ENCODE results near the gene LIPM. TPM values are rescaled to one million over a fixed set of nuclear protein-coding genes. Genes with fewer than 3 reads are reported as not detected.

Gene LIPM
- total and polyA plus RNA-seq, 4 donors = 0.21 TPM; not detected in 3

DNA sequence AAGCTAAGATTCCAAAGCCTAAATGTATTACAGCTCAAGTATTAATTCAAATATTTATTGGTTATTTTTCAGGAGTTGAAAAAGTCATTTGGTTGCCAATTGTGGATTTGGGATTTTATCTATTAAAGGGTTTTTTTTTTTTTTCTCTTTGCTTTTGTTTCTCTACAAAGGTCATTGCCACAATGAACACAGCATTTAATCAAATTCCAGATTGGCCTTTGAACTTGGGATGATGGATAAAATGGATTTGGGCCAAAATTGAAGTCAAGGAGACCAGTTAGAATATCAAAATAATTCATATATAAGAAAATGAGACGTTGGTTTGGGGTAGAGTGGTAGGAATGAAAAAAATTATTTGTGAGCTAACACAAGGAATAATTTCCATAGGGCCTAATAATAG lies 33.1 kb upstream of the LIPM start:
- DNase-seq (ENCODE audit: low read depth in 4 of 6, low spot score in 6 of 6) = no peak
- H3K27me3 ChIP-seq (ENCODE audit: control insufficient read depth, insufficient read depth, low read length) = no peaks in the 10 kb centered on the region
- peaks cover 4% of the 10 kb centered on the region for H3K9me3 ChIP-seq (ENCODE audit: control insufficient read depth, insufficient read depth, low read length)
- no CpG with 5 or more reads among the region's 1 CpG for WGBS (ENCODE audit: insufficient coverage)
- no peaks in the 10 kb centered on the region for H3K4me1 ChIP-seq (ENCODE audit: control insufficient read depth, insufficient read depth, low read length)
- H3K36me3 ChIP-seq (ENCODE audit: control insufficient read depth, insufficient read depth, low read length) = no peaks in the 10 kb centered on the region
- no peak overlapping the region for H3K27ac ChIP-seq (ENCODE audit: low read depth, low read length)
- H3K4me3 ChIP-seq (ENCODE audit: low read depth, low read length) = no peak overlapping the region

DNA sequence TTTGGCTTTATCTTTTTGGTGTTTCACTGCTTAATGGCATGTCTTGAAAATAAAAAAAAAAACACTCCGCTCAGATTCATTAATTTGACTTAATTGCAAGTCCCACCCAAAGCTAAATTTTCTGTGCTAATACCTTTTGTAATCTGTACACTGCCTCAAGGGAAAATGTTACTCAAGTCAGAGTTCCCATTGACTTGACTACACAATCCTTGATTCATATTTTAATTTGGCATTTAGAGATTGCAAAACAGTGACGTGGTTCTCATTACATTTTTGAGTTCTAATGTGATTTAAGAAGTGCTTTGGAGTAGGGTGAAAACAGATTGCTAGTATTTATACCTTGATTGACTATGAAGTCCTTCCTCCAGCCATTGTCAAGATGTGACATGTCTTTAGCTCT lies 21.3 kb upstream of the LIPM start:
- Histone ChIP-seq H3K27ac (ENCODE audit: low read depth, low read length) (no peak overlapping the region), H3K9me3 (ENCODE audit: control insufficient read depth, insufficient read depth, low read length) (no peaks in the 10 kb centered on the region), H3K27me3 (ENCODE audit: control insufficient read depth, insufficient read depth, low read length) (no peaks in the 10 kb centered on the region), H3K36me3 (ENCODE audit: control insufficient read depth, insufficient read depth, low read length) (no peaks in the 10 kb centered on the region), H3K4me1 (ENCODE audit: control insufficient read depth, insufficient read depth, low read length) (no peaks in the 10 kb centered on the region), H3K4me3 (ENCODE audit: low read depth, low read length) (no peak overlapping the region)
- WGBS (ENCODE audit: insufficient coverage) = no CpG with 5 or more reads among the region's 2 CpGs
- DNase-seq (ENCODE audit: low read depth in 4 of 6, low spot score in 6 of 6) = no peak

DNA sequence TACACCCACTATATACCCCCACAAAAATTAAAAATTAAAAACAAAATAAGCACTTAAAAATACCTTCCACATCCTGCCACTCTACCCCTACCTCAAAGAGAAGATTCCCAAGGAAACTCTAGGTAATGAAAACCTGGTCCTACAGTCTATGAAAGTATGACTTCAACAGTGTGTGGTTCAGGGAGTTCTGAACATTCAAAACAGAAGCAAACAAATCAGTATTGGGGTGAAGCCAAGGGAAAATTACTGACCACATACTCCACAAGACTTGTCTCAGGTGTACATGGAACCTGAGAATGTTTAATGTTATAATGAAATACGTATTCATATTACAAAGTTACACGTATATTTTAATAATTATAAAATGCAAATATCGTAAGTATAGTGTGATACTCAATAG lies 20.3 kb upstream of the LIPM start:
- DNase-seq (ENCODE audit: low read depth in 4 of 6, low spot score in 6 of 6) = no peak
- no peaks in the 10 kb centered on the region for H3K9me3 ChIP-seq (ENCODE audit: control insufficient read depth, insufficient read depth, low read length)
- no peak overlapping the region for H3K27ac ChIP-seq (ENCODE audit: low read depth, low read length)
- WGBS (ENCODE audit: insufficient coverage) = no CpG with 5 or more reads among the region's 3 CpGs
- H3K27me3 ChIP-seq (ENCODE audit: control insufficient read depth, insufficient read depth, low read length) = no peaks in the 10 kb centered on the region
- no peaks in the 10 kb centered on the region for H3K4me1 ChIP-seq (ENCODE audit: control insufficient read depth, insufficient read depth, low read length)
- H3K4me3 ChIP-seq (ENCODE audit: low read depth, low read length) = no peak overlapping the region
- H3K36me3 ChIP-seq (ENCODE audit: control insufficient read depth, insufficient read depth, low read length) = no peaks in the 10 kb centered on the region

DNA sequence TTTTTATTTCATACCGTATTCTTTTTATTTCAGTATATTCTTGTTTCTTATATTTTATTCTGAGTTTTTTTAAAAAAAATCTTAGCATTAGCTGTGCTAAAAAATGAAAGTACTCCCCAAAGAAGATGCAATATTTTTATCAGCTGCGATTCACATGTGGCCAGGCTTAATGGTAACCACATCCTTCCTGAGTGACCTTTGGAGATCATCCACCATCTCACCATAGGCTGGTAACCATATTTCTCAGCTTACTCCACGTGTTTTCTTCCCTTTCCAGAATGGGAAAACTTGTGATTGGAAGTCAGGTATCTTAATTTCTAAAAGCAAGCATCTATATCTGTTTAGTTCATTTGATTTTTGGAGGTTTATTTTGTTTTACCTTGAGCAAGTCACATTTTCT lies 18.8 kb upstream of the LIPM start:
- H3K9me3 ChIP-seq (ENCODE audit: control insufficient read depth, insufficient read depth, low read length) = no peaks in the 10 kb centered on the region
- WGBS (ENCODE audit: insufficient coverage) = no CpG with 5 or more reads among the region's 3 CpGs
- H3K27me3 ChIP-seq (ENCODE audit: control insufficient read depth, insufficient read depth, low read length) = no peaks in the 10 kb centered on the region
- no peak overlapping the region for H3K4me3 ChIP-seq (ENCODE audit: low read depth, low read length)
- no peak overlapping the region for H3K27ac ChIP-seq (ENCODE audit: low read depth, low read length)
- DNase-seq (ENCODE audit: low read depth in 4 of 6, low spot score in 6 of 6) = no peak
- H3K4me1 ChIP-seq (ENCODE audit: control insufficient read depth, insufficient read depth, low read length) = no peaks in the 10 kb centered on the region
- H3K36me3 ChIP-seq (ENCODE audit: control insufficient read depth, insufficient read depth, low read length) = no peaks in the 10 kb centered on the region

DNA sequence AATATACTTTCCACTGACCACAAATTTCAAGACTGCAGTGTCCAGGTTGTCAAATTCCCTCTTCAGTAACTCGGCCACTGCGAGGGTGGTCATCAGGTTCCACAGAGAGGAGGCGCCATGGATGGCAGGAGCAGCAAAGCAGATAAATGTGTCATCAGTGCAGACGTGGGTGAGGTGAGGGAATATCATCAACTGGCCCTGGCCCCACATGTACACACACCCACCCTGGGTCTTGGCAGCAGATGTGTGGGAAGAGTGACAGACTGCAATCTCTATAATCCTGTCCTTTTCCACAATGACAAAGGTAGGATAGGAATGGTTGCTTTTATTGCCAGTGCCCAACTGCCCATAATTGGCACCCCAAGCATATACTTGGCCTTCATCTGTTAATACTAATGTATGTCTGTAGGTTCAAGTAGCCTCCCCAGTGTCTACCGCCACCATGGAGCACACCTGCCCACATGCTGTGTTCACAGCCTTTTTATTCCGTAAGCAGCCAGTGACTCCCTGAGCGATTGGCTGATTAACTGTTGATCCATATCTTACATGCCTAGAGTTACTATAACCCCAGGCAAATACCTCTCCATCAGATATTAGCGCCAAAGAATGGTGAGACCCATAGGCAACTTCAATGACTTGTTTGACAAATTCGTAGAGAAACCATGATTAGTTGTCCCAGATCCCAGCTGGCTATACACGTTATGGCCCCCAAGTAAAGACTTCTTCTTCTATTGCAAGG lies 16.3 kb upstream of the LIPM start:
- no peak for DNase-seq (ENCODE audit: low read depth in 4 of 6, low spot score in 6 of 6)
- 97% methylated on average over 9 of the region's 10 CpGs for WGBS (ENCODE audit: insufficient coverage)
- H3K27ac ChIP-seq (ENCODE audit: low read depth, low read length) = no peak overlapping the region
- H3K4me3 ChIP-seq (ENCODE audit: low read depth, low read length) = no peak overlapping the region
- no peaks in the 10 kb centered on the region for H3K27me3 ChIP-seq (ENCODE audit: control insufficient read depth, insufficient read depth, low read length)
- H3K4me1 ChIP-seq (ENCODE audit: control insufficient read depth, insufficient read depth, low read length) = no peaks in the 10 kb centered on the region
- no peaks in the 10 kb centered on the region for H3K36me3 ChIP-seq (ENCODE audit: control insufficient read depth, insufficient read depth, low read length)
- no peaks in the 10 kb centered on the region for H3K9me3 ChIP-seq (ENCODE audit: control insufficient read depth, insufficient read depth, low read length)

DNA sequence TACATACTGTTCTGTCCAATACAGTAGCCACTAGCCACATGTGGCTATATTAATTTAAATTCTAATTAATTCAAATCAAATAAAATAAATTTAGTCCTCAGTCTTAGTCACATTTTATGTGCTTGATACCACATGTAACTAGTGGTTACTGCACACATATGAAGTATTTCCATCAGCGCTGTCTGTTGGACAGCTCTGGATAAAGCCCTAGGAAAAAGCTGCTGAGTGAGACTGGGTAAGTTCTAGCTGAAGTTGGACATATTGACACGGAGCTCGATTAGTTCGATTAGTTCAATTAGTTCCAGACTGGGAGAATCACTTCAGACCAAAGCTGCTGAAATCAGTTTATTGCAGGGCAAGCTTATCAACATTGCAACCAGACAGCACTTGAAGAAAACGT lies 15.1 kb upstream of the LIPM start:
- Histone ChIP-seq H3K9me3 (ENCODE audit: control insufficient read depth, insufficient read depth, low read length) (no peaks in the 10 kb centered on the region), H3K27ac (ENCODE audit: low read depth, low read length) (no peak overlapping the region), H3K4me1 (ENCODE audit: control insufficient read depth, insufficient read depth, low read length) (no peaks in the 10 kb centered on the region), H3K36me3 (ENCODE audit: control insufficient read depth, insufficient read depth, low read length) (no peaks in the 10 kb centered on the region), H3K27me3 (ENCODE audit: control insufficient read depth, insufficient read depth, low read length) (no peaks in the 10 kb centered on the region), H3K4me3 (ENCODE audit: low read depth, low read length) (no peak overlapping the region)
- DNase-seq (ENCODE audit: low read depth in 4 of 6, low spot score in 6 of 6) = no peak
- WGBS (ENCODE audit: insufficient coverage) = 75% methylated on average over 3 of the region's 5 CpGs

DNA sequence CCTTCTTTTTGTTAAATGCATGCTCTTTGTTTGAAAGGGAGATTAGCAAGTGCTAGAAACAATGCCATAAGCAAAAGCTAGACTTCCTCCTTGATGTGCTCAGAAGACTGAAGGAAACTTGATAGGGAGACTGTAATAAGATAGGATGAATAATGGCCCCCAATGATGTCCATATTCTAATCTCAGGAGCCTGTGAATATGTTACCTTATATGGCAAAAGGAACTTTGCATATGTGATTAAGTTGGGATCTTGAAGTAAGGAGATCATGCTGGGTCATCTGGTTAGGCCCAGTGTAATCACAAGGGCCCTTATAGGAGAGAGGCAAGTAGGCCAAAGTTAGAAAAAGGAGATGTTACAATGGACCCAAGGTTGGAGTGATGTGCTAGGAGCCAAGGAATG lies 13.6 kb upstream of the LIPM start:
- H3K27me3 ChIP-seq (ENCODE audit: control insufficient read depth, insufficient read depth, low read length) = no peaks in the 10 kb centered on the region

DNA sequence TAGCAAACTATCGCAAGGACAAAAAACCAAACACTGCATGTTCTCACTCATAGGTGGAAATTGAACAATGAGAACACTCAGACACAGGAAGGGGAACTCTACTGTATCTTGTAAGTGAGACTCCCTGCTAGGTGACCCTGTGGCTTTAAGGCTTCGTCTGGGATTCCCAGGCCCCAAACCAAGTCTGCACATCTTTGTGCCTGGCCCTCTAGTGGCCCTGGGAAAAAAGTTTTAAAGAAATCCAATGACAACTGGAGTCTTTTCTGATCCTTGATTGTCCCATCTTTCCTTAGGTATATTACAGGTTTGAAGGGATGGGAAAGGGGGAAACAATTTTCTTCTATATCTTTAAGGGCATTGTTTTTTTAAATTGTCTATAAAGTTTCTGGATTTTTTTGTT lies 10.6 kb upstream of the LIPM start:
- Histone ChIP-seq H3K36me3 (ENCODE audit: control insufficient read depth, insufficient read depth, low read length) (no peaks in the 10 kb centered on the region), H3K4me1 (ENCODE audit: control insufficient read depth, insufficient read depth, low read length) (no peaks in the 10 kb centered on the region), H3K4me3 (ENCODE audit: low read depth, low read length) (no peak overlapping the region), H3K27ac (ENCODE audit: low read depth, low read length) (no peak overlapping the region), H3K9me3 (ENCODE audit: control insufficient read depth, insufficient read depth, low read length) (no peaks in the 10 kb centered on the region), H3K27me3 (ENCODE audit: control insufficient read depth, insufficient read depth, low read length) (no peaks in the 10 kb centered on the region)
- no peak for DNase-seq (ENCODE audit: low read depth in 4 of 6, low spot score in 6 of 6)
- WGBS (ENCODE audit: insufficient coverage) = 50% methylated on average over 2 of the region's 2 CpGs

More for the DNA sequence above, 13.6 kb upstream of the LIPM start:
- Histone ChIP-seq H3K36me3 (ENCODE audit: control insufficient read depth, insufficient read depth, low read length) (no peaks in the 10 kb centered on the region), H3K9me3 (ENCODE audit: control insufficient read depth, insufficient read depth, low read length) (no peaks in the 10 kb centered on the region), H3K4me1 (ENCODE audit: control insufficient read depth, insufficient read depth, low read length) (no peaks in the 10 kb centered on the region), H3K27ac (ENCODE audit: low read depth, low read length) (no peak overlapping the region), H3K4me3 (ENCODE audit: low read depth, low read length) (no peak overlapping the region)
- no peak for DNase-seq (ENCODE audit: low read depth in 4 of 6, low spot score in 6 of 6)

DNA sequence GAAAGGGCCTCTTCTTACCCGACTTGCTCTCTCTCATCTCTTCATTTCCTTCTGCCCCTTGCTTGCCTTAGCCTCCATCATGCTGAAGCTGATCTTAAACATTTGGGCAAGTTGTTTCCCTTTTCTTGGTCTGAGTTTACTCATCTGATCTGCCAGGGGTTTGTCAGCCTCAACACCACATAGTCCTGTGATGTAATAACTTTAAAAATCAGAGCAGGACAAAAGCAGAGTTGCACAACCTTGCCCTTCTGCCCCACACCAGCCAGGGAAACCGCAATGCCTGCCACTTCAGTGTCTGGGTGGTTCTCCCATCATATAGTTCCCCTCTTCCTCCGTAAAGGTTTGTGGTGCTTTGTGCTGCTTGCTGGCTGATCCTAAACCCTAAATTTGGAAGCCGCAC lies 9.9 kb upstream of the LIPM start:
- Histone ChIP-seq H3K27ac (ENCODE audit: low read depth, low read length) (no peak overlapping the region), H3K9me3 (ENCODE audit: control insufficient read depth, insufficient read depth, low read length) (no peaks in the 10 kb centered on the region), H3K36me3 (ENCODE audit: control insufficient read depth, insufficient read depth, low read length) (no peaks in the 10 kb centered on the region), H3K4me1 (ENCODE audit: control insufficient read depth, insufficient read depth, low read length) (no peaks in the 10 kb centered on the region), H3K4me3 (ENCODE audit: low read depth, low read length) (no peak overlapping the region), H3K27me3 (ENCODE audit: control insufficient read depth, insufficient read depth, low read length) (no peaks in the 10 kb centered on the region)
- no peak for DNase-seq (ENCODE audit: low read depth in 4 of 6, low spot score in 6 of 6)
- 75% methylated on average over 2 of the region's 4 CpGs for WGBS (ENCODE audit: insufficient coverage)

DNA sequence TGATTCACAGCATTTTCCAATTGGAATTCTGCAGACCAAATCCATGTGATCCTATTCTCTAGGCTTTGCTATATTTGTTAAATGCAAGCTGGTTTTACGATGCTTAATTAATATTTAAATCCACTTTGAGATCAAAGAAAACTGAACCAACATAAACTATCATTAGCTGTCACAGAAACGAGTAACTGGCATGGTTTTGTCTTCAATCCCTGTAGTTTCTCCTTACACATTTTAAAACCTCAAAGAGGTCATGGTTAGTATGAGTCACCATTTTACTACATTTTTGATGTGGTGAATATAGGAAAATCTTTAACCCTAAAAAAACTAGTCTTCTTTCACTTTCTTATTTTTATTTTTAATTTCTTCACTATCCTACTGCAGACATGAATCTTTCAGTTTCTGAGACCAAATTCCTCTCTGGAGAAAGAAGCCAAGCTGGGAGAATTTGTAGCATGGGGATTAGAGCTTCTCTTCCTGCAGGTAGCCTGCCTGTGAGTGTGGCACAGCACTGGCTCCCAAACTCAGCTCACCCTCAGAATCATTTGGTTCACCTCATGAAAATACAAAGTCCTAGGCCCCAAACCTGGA lies 8.7 kb upstream of the LIPM start:
- Histone ChIP-seq H3K36me3 (ENCODE audit: control insufficient read depth, insufficient read depth, low read length) (no peaks in the 10 kb centered on the region), H3K9me3 (ENCODE audit: control insufficient read depth, insufficient read depth, low read length) (no peaks in the 10 kb centered on the region), H3K27ac (ENCODE audit: low read depth, low read length) (no peak overlapping the region), H3K4me1 (ENCODE audit: control insufficient read depth, insufficient read depth, low read length) (no peaks in the 10 kb centered on the region), H3K27me3 (ENCODE audit: control insufficient read depth, insufficient read depth, low read length) (no peaks in the 10 kb centered on the region), H3K4me3 (ENCODE audit: low read depth, low read length) (no peak overlapping the region)
- WGBS (ENCODE audit: insufficient coverage) = 83% methylated on average over 1 of the region's 2 CpGs
- no peak for DNase-seq (ENCODE audit: low read depth in 4 of 6, low spot score in 6 of 6)

Measured in spinal cord (tissue), 10 donors.